HG03097 (cell line): ENCODE data around the gene ARFGAP2.

Source experiments
- ATAC-seq: cut with Tn5 transposase; IDR thresholded peaks from one replicate; pipeline ENCODE4 v1.9.1; 2021; ENCODE audit not compliant: unreplicated experiment, low FRiP score

ARFGAP2 gene

GRCh38 chr11:47152126-47152952 is 24.3 kb downstream of the ARFGAP2 start:
- ATAC-seq: no peak

DNA sequence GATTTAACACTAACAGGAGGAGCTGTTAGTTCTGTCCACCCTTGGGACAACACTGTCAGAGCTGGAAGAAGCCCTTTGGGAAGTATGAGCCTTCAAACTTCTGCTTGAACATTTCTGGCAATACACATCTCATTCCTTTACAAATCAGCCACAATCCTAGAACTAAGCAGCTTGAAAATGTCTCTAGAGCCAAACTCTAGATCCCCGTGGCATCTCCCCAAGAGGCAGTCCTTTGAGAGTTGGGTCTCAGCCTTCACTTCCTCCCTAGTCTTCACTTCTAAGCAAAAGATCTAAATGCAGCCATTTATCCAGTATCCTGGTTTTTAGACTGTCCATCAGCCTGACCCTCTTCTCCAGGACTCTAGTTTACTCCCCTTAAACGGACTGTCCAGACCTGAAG is 26.9 kb downstream of the ARFGAP2 start:
- no peak for ATAC-seq

GRCh38 chr11:47148903-47149531 is 27.7 kb downstream of the ARFGAP2 start:
- no peak for ATAC-seq

DNA sequence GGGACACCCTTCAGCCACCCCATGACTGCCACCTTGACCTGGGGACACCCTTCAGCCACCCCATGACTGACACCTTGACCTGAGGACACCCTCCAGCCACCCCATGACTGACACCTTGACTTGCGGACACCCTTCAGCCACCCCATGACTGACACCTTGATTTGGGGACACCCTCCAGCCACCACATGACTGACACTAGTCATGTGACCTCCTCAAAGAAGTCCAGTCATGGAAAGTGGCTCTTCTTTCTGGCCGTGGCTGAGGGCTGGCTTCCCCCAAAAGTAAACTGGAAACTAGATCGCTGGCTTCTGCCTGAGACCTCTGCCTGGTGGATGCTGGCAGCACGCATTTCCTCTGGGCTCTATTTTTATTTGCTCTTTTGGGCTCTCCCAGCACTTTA is 28.4 kb downstream of the ARFGAP2 start:
- no peak for ATAC-seq

- ATAC-seq: no peak
Measured at GRCh38 chr11:47147681-47148080, 29.0 kb downstream of the ARFGAP2 start.

DNA sequence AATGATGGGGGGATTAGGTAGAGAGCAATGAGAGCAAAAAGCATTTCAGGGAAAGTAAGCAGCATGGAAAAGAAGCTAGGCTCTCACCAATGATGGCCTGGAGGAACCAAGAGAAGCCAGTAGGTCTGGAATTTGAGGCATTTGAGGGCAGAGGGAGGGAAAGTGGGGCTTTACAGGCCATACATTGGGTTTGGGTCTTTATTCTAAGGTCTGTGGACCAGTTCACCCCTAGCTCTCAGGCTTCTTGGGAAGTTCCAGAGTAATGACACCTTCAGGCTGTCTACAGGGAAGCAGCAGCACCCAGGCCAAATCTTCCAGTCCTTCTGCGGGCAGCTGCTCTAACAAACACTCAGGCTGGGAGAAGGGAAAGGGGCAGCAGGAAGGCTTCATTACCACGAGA is 29.4 kb downstream of the ARFGAP2 start:
- no peak for ATAC-seq

DNA sequence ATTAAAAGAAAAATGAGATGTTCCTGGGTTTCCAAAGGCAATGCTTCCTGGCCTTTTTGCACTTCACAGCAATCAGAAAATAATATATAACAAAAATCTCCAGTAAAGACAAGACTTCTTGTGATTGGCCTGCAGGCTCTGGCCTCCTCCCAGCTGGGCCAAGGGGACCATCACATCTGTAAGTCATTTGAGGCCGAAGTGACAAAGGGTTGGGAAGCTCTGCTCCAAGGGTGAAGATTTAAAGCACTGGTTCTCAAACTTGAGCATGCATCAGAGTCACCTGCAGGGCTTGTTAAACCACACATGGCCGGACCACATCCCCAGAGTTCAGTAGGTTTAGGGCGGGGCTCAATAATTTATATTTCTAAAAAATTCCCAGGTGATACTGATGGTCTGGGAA is 32.1 kb downstream of the ARFGAP2 start:
- ATAC-seq: no peak

- ATAC-seq: no peak
Measured at GRCh38 chr11:47143322-47143721, 33.4 kb downstream of the ARFGAP2 start.

- no peak for ATAC-seq
Measured at GRCh38 chr11:47139878-47140277, 36.8 kb downstream of the ARFGAP2 start.

- no peak for ATAC-seq
Measured at GRCh38 chr11:47137476-47137875, 39.2 kb downstream of the ARFGAP2 start.

DNA sequence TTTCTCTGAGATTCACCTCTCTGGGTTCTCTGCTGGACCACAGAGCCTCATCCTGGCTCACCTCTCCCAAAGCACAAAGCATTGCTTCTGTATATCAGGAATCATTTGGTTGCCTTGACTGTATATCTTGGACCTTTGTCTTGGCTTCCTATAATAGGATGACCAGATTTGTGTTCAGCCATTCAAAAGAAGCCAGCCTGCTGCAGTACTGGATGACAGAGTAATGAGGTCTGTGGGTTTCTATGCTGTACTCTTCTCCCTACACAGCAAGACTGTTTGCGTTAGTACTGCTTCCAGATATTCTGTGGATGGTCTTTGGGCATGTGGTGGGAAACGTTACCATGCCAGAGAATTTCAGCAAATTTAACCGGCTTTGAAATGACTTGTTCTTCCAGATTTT is 39.8 kb downstream of the ARFGAP2 start:
- no peak for ATAC-seq

DNA sequence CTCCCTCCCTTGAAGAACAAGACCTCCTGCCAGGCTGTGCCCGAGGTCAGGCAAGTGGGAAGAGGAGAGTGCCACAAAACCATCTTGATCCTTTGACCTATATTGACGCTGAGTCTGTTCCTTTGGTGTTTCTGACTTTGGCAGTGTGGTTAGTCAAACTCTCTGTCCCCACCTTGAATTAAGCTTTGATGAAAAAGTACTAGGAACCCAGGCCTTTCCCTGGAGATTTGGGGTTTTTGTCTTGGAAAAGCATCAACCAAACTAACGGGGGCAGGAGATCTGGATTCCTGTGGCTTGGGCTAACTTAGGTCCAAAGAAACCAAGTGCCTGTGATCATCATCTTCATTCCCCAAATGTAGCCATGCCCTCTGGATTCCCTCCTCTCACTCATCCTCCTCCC is 40.4 kb downstream of the ARFGAP2 start:
- no peak for ATAC-seq

GRCh38 chr11:47132981-47133380 is 43.7 kb downstream of the ARFGAP2 start:
- ATAC-seq: no peak

- ATAC-seq: no peak
Measured at GRCh38 chr11:47132490-47132889, 44.2 kb downstream of the ARFGAP2 start.

GRCh38 chr11:47131136-47131535 is 45.5 kb downstream of the ARFGAP2 start:
- no peak for ATAC-seq

DNA sequence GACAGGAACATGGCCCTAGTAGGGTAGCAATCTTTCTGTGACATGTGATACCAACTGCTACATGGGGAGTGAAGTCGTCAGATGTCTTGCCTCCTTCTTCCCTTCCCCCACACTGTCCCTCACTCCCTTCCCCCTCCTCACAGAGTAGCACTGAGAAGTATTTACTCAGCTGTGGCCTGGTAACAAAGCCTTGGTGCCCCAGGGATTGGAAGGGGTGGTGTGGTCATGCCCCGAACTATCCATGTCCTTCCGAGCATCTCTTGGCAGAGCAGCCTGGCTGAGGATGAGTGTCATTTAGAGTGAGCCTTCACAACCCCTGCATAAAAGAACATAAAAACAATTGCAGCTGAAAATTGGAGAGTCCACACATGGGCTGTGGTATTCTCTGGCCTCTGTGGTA is 46.1 kb downstream of the ARFGAP2 start:
- no peak for ATAC-seq

- no peak for ATAC-seq
Measured at GRCh38 chr11:47127213-47127612, 49.5 kb downstream of the ARFGAP2 start.

GRCh38 chr11:47125083-47125482 is 51.6 kb downstream of the ARFGAP2 start:
- no peak for ATAC-seq

GRCh38 chr11:47124675-47125074 is 52.0 kb downstream of the ARFGAP2 start:
- no peak for ATAC-seq

DNA sequence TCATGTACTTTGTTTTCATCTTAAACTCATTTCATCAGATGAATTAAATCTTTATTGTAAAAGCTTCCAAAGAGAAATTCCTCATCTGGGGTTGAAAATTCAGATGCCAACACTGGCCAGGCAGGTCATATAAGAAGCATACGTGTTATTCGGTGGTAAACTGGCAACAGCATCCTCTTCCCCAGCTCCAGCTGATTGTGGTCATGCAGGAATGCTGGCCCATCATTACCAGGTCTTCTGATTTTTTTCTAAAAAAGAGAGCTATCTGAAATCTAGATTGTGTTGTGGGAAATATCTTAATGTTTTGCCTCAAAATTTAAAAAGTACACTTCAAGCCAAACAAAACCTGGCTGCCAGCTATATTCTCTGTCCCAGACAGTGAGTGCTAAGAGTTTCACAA is 53.6 kb downstream of the ARFGAP2 start:
- no peak for ATAC-seq

DNA sequence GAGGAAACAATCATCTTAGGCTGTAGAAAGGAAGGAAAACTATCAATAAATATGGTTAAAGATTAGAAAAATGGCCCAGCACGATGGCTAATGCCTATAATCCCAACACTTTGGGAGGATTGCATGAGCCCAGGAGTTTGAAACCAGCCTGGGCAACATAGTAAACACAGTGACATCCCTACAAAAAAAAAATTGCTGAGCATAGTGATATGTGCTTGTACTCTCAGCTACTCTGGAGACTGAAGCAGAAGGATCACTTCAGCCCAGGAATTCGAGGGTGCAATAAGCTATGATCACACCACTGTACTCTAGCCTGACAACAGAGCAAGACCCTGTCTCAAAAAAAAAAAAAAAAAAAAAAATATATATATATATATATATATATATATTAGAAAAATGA is 54.9 kb downstream of the ARFGAP2 start:
- ATAC-seq: no peak

- no peak for ATAC-seq
Measured at GRCh38 chr11:47121056-47121455, 55.6 kb downstream of the ARFGAP2 start.
